ENCODE data around the gene EGR1. TPM values are rescaled to one million over a fixed set of nuclear protein-coding genes. Genes with fewer than 3 reads are reported as not detected.

EGR1 gene
- total RNA-seq, 1 donor from 2014 or later = 25.1 TPM

- H3F3A ChIP-seq (ENCODE audit: low read depth) = peaks cover 36% of the 10 kb centered on the region
- Mint-ChIP-seq H3K36me3 (peaks cover 21% of the 10 kb centered on the region), H3K9me3 (no peaks in the 10 kb centered on the region), H3K4me1 (no peaks in the 10 kb centered on the region), H3K27ac (no peak overlapping the region), H3K27me3 (ENCODE audit: insufficient read depth, low read depth) (peaks cover 2% of the 10 kb centered on the region), H3K4me3 (no peak overlapping the region)
- H3K27me3 ChIP-seq = no peaks in the 10 kb centered on the region
- peaks cover 3% of the 10 kb centered on the region for H3K4me1 ChIP-seq
- H3K4me2 ChIP-seq = no peak overlapping the region
- no peak overlapping the region for H3K9ac ChIP-seq
- H4K20me1 ChIP-seq (ENCODE audit: low read depth) = peaks cover 9% of the 10 kb centered on the region
- H3K27ac ChIP-seq = peak overlapping the region; percentile 29
- no peaks in the 10 kb centered on the region for H3K79me2 ChIP-seq (ENCODE audit: low read depth)
- peak; percentile 30 for DNase-seq (ENCODE audit: low spot score)
- H3K36me3 ChIP-seq = peaks cover 14% of the 10 kb centered on the region
- no peak overlapping the region for H3K4me3 ChIP-seq
- no peaks in the 10 kb centered on the region for H3K9me3 ChIP-seq (ENCODE audit: low read depth)
- H2AFZ ChIP-seq (replicated peaks) = no peak overlapping the region
- TF ChIP-seq EZH2phosphoT487 (IDR thresholded peaks at IDR 0.05) = no peak
- no peak for TF ChIP-seq EZH2 (IDR thresholded peaks at IDR 0.05)
- TF ChIP-seq, protein P1, sequence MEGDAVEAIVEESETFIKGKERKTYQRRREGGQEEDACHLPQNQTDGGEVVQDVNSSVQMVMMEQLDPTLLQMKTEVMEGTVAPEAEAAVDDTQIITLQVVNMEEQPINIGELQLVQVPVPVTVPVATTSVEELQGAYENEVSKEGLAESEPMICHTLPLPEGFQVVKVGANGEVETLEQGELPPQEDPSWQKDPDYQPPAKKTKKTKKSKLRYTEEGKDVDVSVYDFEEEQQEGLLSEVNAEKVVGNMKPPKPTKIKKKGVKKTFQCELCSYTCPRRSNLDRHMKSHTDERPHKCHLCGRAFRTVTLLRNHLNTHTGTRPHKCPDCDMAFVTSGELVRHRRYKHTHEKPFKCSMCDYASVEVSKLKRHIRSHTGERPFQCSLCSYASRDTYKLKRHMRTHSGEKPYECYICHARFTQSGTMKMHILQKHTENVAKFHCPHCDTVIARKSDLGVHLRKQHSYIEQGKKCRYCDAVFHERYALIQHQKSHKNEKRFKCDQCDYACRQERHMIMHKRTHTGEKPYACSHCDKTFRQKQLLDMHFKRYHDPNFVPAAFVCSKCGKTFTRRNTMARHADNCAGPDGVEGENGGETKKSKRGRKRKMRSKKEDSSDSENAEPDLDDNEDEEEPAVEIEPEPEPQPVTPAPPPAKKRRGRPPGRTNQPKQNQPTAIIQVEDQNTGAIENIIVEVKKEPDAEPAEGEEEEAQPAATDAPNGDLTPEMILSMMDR (IDR thresholded peaks at IDR 0.05) = no peak
These were observed 43.7 kb downstream of the EGR1 start for GRCh38 chr5:138508958-138509357.

- no peak for DNase-seq (ENCODE audit: low spot score)
- peaks cover 22% of the 10 kb centered on the region for H3K79me2 ChIP-seq (ENCODE audit: low read depth)
- H3K27me3 Mint-ChIP-seq (ENCODE audit: insufficient read depth, low read depth) = no peaks in the 10 kb centered on the region
- peaks cover 10% of the 10 kb centered on the region for H3F3A ChIP-seq (ENCODE audit: low read depth)
- no peak overlapping the region for H3K9ac ChIP-seq
- H3K27ac ChIP-seq = no peak overlapping the region
- H3K4me3 ChIP-seq = no peak overlapping the region
- peaks cover 3% of the 10 kb centered on the region for H3K4me1 ChIP-seq
- H3K9me3 ChIP-seq (ENCODE audit: low read depth) = no peaks in the 10 kb centered on the region
- no peak for TF ChIP-seq EZH2phosphoT487 (IDR thresholded peaks at IDR 0.05)
- TF ChIP-seq, protein P1 (IDR thresholded peaks at IDR 0.05) = no peak
- no peak for TF ChIP-seq EZH2 (IDR thresholded peaks at IDR 0.05)
- peaks cover 29% of the 10 kb centered on the region for H3K36me3 ChIP-seq
- no peaks in the 10 kb centered on the region for H3K9me3 Mint-ChIP-seq
- H2AFZ ChIP-seq (replicated peaks) = no peak overlapping the region
- peaks cover 28% of the 10 kb centered on the region for H3K36me3 Mint-ChIP-seq
- no peak overlapping the region for H3K4me3 Mint-ChIP-seq
- peaks cover 15% of the 10 kb centered on the region for H4K20me1 ChIP-seq (ENCODE audit: low read depth)
- no peak overlapping the region for H3K4me2 ChIP-seq
- H3K27ac Mint-ChIP-seq = no peak overlapping the region
- no peaks in the 10 kb centered on the region for H3K27me3 ChIP-seq
- no peaks in the 10 kb centered on the region for H3K4me1 Mint-ChIP-seq
These were observed 48.7 kb downstream of the EGR1 start for GRCh38 chr5:138514021-138514420.

DNA sequence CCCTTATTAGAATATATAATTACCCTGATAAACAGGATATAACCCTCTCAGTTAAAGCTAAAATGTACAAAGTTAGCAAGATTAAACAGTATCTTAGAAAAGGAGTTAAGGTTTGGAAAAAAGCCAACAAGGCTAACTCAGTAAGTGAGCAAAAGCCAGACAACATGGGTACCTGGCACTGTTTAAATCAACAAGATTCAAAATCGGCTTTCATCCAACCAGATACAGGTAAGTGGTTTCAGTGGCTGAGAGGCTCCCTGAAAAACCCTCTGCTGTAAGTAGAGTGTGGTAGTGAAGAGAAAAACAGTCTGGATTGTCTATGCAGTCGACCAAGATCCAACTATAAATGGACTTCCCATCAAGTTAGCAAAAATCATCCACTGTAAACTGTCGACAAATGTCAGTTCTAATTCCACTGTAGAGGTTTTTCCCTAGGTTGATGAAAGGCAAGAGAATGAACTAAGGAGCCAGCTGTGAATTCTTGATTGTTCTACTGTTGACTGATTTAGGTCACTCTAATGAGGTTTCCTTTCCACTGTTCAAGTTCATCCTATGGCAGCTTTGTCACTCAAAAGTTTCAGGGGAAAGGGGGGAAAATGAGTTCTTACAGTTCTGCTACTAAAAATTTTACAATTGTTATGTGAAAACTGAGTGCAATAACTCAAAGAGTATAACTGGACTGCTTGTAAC lies 50.4 kb downstream of the EGR1 start:
- H3K9me3 ChIP-seq (ENCODE audit: low read depth) = no peaks in the 10 kb centered on the region
- H3K4me2 ChIP-seq = no peak overlapping the region
- Mint-ChIP-seq H3K36me3 (peaks cover 24% of the 10 kb centered on the region), H3K4me1 (no peaks in the 10 kb centered on the region), H3K9me3 (no peaks in the 10 kb centered on the region), H3K4me3 (no peak overlapping the region), H3K27ac (no peak overlapping the region), H3K27me3 (ENCODE audit: insufficient read depth, low read depth) (no peaks in the 10 kb centered on the region)
- no peaks in the 10 kb centered on the region for H3K27me3 ChIP-seq
- peaks cover 25% of the 10 kb centered on the region for H3K36me3 ChIP-seq
- TF ChIP-seq EZH2phosphoT487 (IDR thresholded peaks at IDR 0.05) = no peak
- TF ChIP-seq, protein P1 (IDR thresholded peaks at IDR 0.05) = no peak
- no peak for TF ChIP-seq EZH2 (IDR thresholded peaks at IDR 0.05)
- H3K79me2 ChIP-seq (ENCODE audit: low read depth) = peaks cover 36% of the 10 kb centered on the region
- H3K4me1 ChIP-seq = peaks cover 3% of the 10 kb centered on the region
- H3K4me3 ChIP-seq = no peak overlapping the region
- DNase-seq (ENCODE audit: low spot score) = no peak
- no peak overlapping the region for H3K9ac ChIP-seq
- H2AFZ ChIP-seq (replicated peaks) = no peak overlapping the region
- H3F3A ChIP-seq (ENCODE audit: low read depth) = peaks cover 1% of the 10 kb centered on the region
- H3K27ac ChIP-seq = no peak overlapping the region
- H4K20me1 ChIP-seq (ENCODE audit: low read depth) = peaks cover 12% of the 10 kb centered on the region
